ENCODE data around the gene YPEL5. TPM values are rescaled to one million over a fixed set of nuclear protein-coding genes. Genes with fewer than 3 reads are reported as not detected.

Gene YPEL5
- total and polyA plus RNA-seq, 7 experiments from 2014 or later = 30.9 to 1,022 (median 98.3) TPM

- no peak for DNase-seq
- H3K27ac Mint-ChIP-seq = peak overlapping the region in 1 of 9 donors; percentile 32
- Histone ChIP-seq H3K9me3 (ENCODE audit: control insufficient read depth in 2 of 3, low read length in 3 of 3) (no peaks in the 10 kb centered on the region), H3K4me1 (ENCODE audit: control insufficient read depth in 2 of 2, insufficient read depth in 2 of 2, low read length in 2 of 2) (no peaks in the 10 kb centered on the region), H3K27me3 (ENCODE audit: control insufficient read depth in 2 of 2, insufficient read depth in 2 of 2, low read length in 2 of 2) (no peaks in the 10 kb centered on the region), H3K36me3 (ENCODE audit: control insufficient read depth in 2 of 3, insufficient read depth in 3 of 3, low read length in 3 of 3) (no peaks in the 10 kb centered on the region), H3K27ac (ENCODE audit: low read depth, low read length) (no peak overlapping the region), H3K4me3 (ENCODE audit: low read length) (no peak overlapping the region)
- peaks cover 0 to 5% (median 5%) of the 10 kb centered on the region in 7 donors for H3K4me1 Mint-ChIP-seq
- H3K4me3 Mint-ChIP-seq = no peak overlapping the region
- H3K36me3 Mint-ChIP-seq = peaks cover 0 to 4% (median 0%) of the 10 kb centered on the region in 5 donors
- no peak for ATAC-seq
- CTCF ChIA-PET = interaction anchor here (0.7 to 0.9 kb wide), 3 partner anchors 23 to 578 kb away, joined by 3 read pairs; no protein-coding TSS in a partner anchor
- H3K27me3 Mint-ChIP-seq = peaks cover 0 to 9% (median 0%) of the 10 kb centered on the region in 5 donors
- intact Hi-C loops (cut with micrococcal nuclease) = no loop called here
- POLR2A ChIA-PET = no interaction called here
- H3K9me3 Mint-ChIP-seq = no peaks in the 10 kb centered on the region
Observed at GRCh38 chr2:30113617-30114293, 33.1 kb upstream of the YPEL5 start.

- intact Hi-C loops (cut with micrococcal nuclease) = loop anchor here (1.0 kb wide), 2 partner anchors 24 to 25 kb away; no protein-coding TSS in a partner anchor
- Histone ChIP-seq H3K9me3 (ENCODE audit: control insufficient read depth in 2 of 3, low read length in 3 of 3) (no peaks in the 10 kb centered on the region), H3K4me3 (ENCODE audit: low read length) (no peak overlapping the region), H3K4me1 (ENCODE audit: control insufficient read depth in 2 of 2, insufficient read depth in 2 of 2, low read length in 2 of 2) (no peaks in the 10 kb centered on the region), H3K27me3 (ENCODE audit: control insufficient read depth in 2 of 2, insufficient read depth in 2 of 2, low read length in 2 of 2) (no peaks in the 10 kb centered on the region), H3K27ac (ENCODE audit: low read depth, low read length) (no peak overlapping the region), H3K36me3 (ENCODE audit: control insufficient read depth in 2 of 3, insufficient read depth in 3 of 3, low read length in 3 of 3) (no peaks in the 10 kb centered on the region)
- Mint-ChIP-seq H3K4me3 (peak overlapping the region in 2 of 10 donors; percentile 6 to 21), H3K27ac (peak overlapping the region in 4 of 9 donors; percentile 9 to 82 (median 41)), H3K36me3 (peaks cover 0 to 4% (median 0%) of the 10 kb centered on the region in 5 donors), H3K27me3 (peaks cover 0 to 12% (median 5%) of the 10 kb centered on the region in 5 donors), H3K4me1 (peaks cover 0 to 8% (median 5%) of the 10 kb centered on the region in 7 donors), H3K9me3 (no peaks in the 10 kb centered on the region)
- ATAC-seq (peak; percentile 75), DNase-seq (peak; percentile 12 to 60 (median 36))
- POLR2A ChIA-PET = interaction anchor here (0.7 to 1.5 kb wide), 2 partner anchors 31 to 1036 kb away, joined by 3 to 5 read pairs; partner anchors contain the start of gene YPEL5
- CTCF ChIA-PET = interaction anchor here (0.6 to 2.8 kb wide), 5 partner anchors 25 to 806 kb away, joined by 3 to 9 read pairs (median 4); no protein-coding TSS in a partner anchor
Observed at GRCh38 chr2:30115141-30115980, 31.4 kb upstream of the YPEL5 start.

- Histone ChIP-seq H3K4me1 (ENCODE audit: control insufficient read depth in 2 of 2, insufficient read depth in 2 of 2, low read length in 2 of 2) (no peaks in the 10 kb centered on the region), H3K27ac (ENCODE audit: low read depth, low read length) (no peak overlapping the region), H3K4me3 (ENCODE audit: low read length) (no peak overlapping the region), H3K27me3 (ENCODE audit: control insufficient read depth in 2 of 2, insufficient read depth in 2 of 2, low read length in 2 of 2) (no peaks in the 10 kb centered on the region), H3K9me3 (ENCODE audit: control insufficient read depth in 2 of 3, low read length in 3 of 3) (no peaks in the 10 kb centered on the region), H3K36me3 (ENCODE audit: control insufficient read depth in 2 of 3, insufficient read depth in 3 of 3, low read length in 3 of 3) (no peaks in the 10 kb centered on the region)
- ChIA-PET POLR2A (interaction anchor here (1.5 kb wide), 1 partner anchor 30 kb away, joined by 5 read pairs; the partner anchor contains the start of gene YPEL5), CTCF (interaction anchor here (1.2 to 2.8 kb wide), 3 partner anchors 25 to 596 kb away, joined by 4 to 9 read pairs (median 6); no protein-coding TSS in a partner anchor)
- H3K4me3 Mint-ChIP-seq = peak overlapping the region in 1 of 10 donors; percentile 6
- H3K36me3 Mint-ChIP-seq = peaks cover 0 to 4% (median 0%) of the 10 kb centered on the region in 5 donors
- peaks cover 0 to 8% (median 5%) of the 10 kb centered on the region in 7 donors for H3K4me1 Mint-ChIP-seq
- DNase-seq = no peak
- H3K27ac Mint-ChIP-seq = peak overlapping the region in 3 of 9 donors; percentile 16 to 82 (median 66)
- ATAC-seq = peak; percentile 19
- intact Hi-C loops (cut with micrococcal nuclease) = loop anchor here (1.0 kb wide), 2 partner anchors 25 to 26 kb away; no protein-coding TSS in a partner anchor
- no peaks in the 10 kb centered on the region for H3K9me3 Mint-ChIP-seq
- H3K27me3 Mint-ChIP-seq = peaks cover 0 to 12% (median 5%) of the 10 kb centered on the region in 5 donors
Observed at GRCh38 chr2:30115981-30116285, 30.9 kb upstream of the YPEL5 start.

- H3K4me1 ChIP-seq (ENCODE audit: control insufficient read depth in 2 of 2, insufficient read depth in 2 of 2, low read length in 2 of 2) = no peaks in the 10 kb centered on the region
- ChIA-PET CTCF (interaction anchor here (1.2 kb wide), 1 partner anchor 43 kb away, joined by 10 read pairs; no protein-coding TSS in a partner anchor), POLR2A (no interaction called here)
- H3K36me3 Mint-ChIP-seq = peaks cover 0 to 11% (median 4%) of the 10 kb centered on the region in 5 donors
- H3K4me3 ChIP-seq (ENCODE audit: low read length) = no peak overlapping the region
- peaks cover 0 to 3% (median 0%) of the 10 kb centered on the region in 7 donors for H3K4me1 Mint-ChIP-seq
- ATAC-seq = no peak
- no peak overlapping the region for H3K4me3 Mint-ChIP-seq
- H3K27me3 Mint-ChIP-seq = peaks cover 0 to 32% (median 9%) of the 10 kb centered on the region in 5 donors
- intact Hi-C loops (cut with micrococcal nuclease) = no loop called here
- H3K27ac Mint-ChIP-seq = no peak overlapping the region
- H3K9me3 ChIP-seq (ENCODE audit: control insufficient read depth in 2 of 3, low read length in 3 of 3) = no peaks in the 10 kb centered on the region
- no peak overlapping the region for H3K27ac ChIP-seq (ENCODE audit: low read depth, low read length)
- DNase-seq = no peak
- H3K27me3 ChIP-seq (ENCODE audit: control insufficient read depth in 2 of 2, insufficient read depth in 2 of 2, low read length in 2 of 2) = peaks cover 0 to 4% of the 10 kb centered on the region in 2 donors
- H3K9me3 Mint-ChIP-seq = peaks cover 0 to 11% (median 2%) of the 10 kb centered on the region in 11 donors
- H3K36me3 ChIP-seq (ENCODE audit: control insufficient read depth in 2 of 3, insufficient read depth in 3 of 3, low read length in 3 of 3) = no peaks in the 10 kb centered on the region
Observed at GRCh38 chr2:30122362-30122761, 24.4 kb upstream of the YPEL5 start.

DNA sequence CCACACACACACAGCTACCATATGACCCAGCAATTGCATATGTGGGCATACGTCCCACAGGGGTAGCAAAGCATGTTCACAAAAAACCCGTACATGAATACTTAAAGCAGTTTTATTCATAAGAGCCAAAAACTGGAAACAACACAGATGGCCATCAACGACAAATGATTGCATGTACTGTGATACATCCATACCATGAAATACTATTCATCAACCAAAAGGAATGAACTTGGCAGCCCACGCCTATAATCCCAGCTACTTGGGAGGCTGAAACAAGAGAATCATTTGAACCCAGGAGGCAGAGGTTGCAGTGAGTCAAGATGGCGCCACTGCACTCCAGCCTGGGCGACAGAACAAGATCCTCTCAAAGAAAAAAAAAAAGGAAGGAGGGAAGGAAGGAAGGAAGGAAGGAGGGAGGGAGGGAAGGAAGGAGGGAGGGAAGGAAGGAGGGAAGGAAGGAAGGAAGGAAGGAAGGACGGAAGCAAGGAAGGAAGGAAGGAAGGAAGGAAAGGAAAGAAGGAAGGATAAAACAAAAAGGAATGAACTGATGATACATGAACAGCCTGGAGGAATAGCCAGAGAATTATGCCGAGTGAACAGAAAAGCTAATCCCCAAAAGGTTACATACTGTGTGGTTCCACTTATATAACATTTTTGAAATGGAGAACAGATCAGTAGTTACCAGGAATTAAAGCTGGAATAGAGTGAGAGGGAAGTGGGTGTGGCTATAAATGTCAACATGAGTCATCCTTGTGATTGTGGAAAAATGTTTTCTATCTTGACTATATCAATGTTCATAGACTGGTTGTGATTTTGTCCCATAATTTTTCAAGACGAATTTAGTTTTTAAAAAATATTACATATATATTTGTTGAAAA is 19.6 kb upstream of the YPEL5 start:
- Histone ChIP-seq H3K27ac (ENCODE audit: low read depth, low read length) (no peak overlapping the region), H3K36me3 (ENCODE audit: control insufficient read depth in 2 of 3, insufficient read depth in 3 of 3, low read length in 3 of 3) (no peaks in the 10 kb centered on the region), H3K4me3 (ENCODE audit: low read length) (no peak overlapping the region), H3K9me3 (ENCODE audit: control insufficient read depth in 2 of 3, low read length in 3 of 3) (no peaks in the 10 kb centered on the region), H3K27me3 (ENCODE audit: control insufficient read depth in 2 of 2, insufficient read depth in 2 of 2, low read length in 2 of 2) (no peaks in the 10 kb centered on the region), H3K4me1 (ENCODE audit: control insufficient read depth in 2 of 2, insufficient read depth in 2 of 2, low read length in 2 of 2) (no peaks in the 10 kb centered on the region)
- H3K27me3 Mint-ChIP-seq = peaks cover 0 to 27% (median 0%) of the 10 kb centered on the region in 5 donors
- peak overlapping the region in 1 of 9 donors; percentile 68 for H3K27ac Mint-ChIP-seq
- POLR2A ChIA-PET = interaction anchor here (0.7 kb wide), 1 partner anchor 353 kb away, joined by 3 read pairs; no protein-coding TSS in a partner anchor
- no peak for ATAC-seq
- no peak for DNase-seq
- CTCF ChIA-PET = no interaction called here
- peaks cover 0 to 11% (median 2%) of the 10 kb centered on the region in 11 donors for H3K9me3 Mint-ChIP-seq
- intact Hi-C loops (cut with micrococcal nuclease) = no loop called here
- H3K4me3 Mint-ChIP-seq = no peak overlapping the region
- H3K4me1 Mint-ChIP-seq = no peaks in the 10 kb centered on the region
- peaks cover 0 to 11% (median 0%) of the 10 kb centered on the region in 5 donors for H3K36me3 Mint-ChIP-seq
